GM18909 (cell line): ENCODE data around the gene SCYGR2.
A peak's percentile ranks its signal among the peaks of the same experiment; 100 is the strongest.

Experiments
- ATAC-seq: cut with Tn5 transposase; IDR thresholded peaks from one replicate; pipeline ENCODE4 v1.9.1; 2021; ENCODE audit warnings: mild to moderate bottlenecking; ENCODE audit not compliant: unreplicated experiment, poor library complexity

The SCYGR2 gene

DNA sequence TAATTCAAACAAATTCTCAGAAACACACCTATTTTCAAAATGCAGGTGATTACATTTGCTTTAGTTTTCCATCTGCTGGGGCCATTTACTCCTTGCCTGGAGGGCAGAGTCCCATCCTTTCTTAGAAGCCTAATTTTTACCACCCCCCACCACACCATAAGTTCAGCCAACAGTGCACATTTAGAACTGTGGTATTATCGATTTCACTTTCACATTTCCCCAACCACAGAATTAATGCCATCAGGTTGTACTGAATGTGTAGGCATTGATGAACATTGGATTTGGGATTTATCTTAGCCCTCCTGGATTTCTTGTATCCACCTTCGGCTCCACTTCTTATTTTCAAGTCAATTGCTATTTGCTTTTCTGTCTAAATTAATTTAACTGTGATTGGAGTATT, 11.4 kb downstream of the SCYGR2 start:
- no peak for ATAC-seq

DNA sequence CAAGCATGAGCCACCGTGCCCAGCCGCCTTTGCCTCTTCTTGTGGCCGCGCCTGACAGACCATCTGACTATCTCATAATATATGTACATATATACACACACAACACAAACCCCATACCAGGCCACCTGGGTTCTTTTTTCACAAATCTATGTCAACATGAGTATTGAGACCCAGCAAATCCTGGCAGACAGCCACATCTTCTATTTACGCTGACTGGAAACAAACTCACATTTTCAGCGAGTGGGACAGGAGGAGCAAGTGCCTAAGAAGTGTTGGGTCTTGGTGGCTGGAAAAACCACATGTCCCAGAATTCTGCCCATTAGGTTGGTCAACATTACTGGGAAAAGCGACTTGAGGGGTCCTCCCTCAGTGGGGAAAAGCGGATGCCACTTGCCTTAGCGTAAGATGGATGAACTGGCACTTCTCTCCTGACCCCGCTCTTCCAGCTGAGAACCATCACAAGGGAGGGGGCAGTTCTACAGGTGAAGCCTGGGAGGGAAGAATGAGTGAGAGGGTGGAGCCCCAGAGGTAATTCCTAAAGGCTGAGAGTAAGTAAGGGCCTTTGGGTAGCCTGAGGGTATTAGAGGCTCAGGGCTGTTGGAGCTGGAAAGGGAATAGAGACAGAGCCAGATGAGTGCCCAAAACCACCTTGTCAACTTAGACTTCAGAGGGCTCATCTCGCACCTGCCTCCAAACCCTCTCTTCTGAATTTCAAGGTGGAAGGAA, 14.0 kb downstream of the SCYGR2 start:
- no peak for ATAC-seq

DNA sequence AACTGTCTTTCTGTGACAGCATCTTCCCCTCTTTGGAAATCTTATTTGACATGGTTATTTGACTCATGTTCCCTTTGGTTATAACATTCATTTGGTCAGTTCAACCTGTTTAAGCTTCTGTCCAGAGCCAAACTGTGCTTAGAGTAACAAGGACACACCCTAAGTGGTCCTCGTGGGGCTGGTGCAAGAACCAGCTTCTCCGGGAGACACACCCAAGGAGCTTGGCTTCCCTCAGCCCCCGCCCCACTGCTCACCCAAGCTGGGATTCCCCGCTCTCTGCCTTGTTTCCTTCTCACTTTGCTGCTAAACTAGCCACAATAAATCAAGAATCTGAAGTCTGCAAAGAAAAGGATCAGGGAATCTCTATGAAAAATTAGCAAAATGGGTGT, 14.6 kb downstream of the SCYGR2 start:
- ATAC-seq: no peak

DNA sequence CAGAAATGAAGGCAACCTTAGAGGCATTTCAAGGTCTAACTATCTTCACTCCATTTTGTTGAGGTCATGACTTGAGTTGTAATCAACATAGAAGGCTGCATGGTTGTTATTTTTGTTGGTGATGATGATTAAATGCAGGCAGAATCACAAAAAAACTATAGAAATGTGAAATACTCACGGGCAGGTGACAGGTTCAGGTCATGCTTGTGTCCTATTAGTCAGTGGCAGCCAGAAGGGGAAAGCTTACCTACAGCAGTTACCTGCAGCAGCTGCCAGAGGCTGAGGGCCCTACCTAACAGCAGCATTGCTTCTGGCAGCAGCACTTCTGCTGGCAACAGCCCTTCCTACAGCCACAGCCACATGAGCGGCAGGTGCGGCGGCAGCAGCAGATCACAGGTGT, 15.6 kb downstream of the SCYGR2 start:
- no peak for ATAC-seq

DNA sequence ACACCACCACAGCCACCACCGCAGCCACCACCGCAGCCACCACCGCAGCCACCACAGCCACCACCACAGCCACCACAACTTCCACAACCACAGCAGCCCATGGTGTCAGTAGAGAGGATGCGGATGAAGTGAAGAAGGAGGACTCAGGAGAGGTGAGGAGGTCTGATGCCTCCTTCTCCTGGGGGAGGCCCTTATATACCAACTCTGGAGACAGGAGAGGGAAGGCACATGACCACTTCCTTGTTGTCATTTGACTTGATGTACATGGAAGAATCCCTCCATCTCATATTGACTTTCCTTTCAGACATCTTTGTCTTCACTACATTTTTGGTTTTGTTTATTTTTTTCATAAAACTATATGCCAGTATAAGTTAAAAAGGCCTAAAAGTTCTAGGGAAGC, 16.0 kb downstream of the SCYGR2 start, which contains the start of gene SCYGR3:
Gene SCYGR3, minus strand, starts transcription at position 101 of the 400 bp plus-strand sequence. Its CDS starts 0 bp downstream, at position 101.
- ATAC-seq: no peak

DNA sequence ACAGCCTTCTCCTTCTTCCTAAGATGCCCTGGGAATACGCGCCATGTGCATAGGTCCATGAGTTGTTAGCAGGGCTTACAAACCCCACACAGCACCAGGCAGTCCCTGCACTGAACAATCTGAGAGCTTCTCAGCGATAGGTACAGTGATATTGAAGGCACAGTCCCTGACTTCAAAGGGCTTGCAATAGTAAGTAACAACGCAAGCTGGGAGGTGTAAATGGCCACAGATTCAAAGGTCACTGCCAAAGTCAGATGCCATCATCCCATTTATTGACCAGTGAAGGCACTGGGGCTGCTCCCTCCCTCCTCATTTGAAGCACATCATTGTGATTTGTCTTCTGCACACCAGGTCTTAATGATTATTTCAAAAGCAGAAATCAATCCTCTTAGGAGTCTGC, 16.5 kb downstream of the SCYGR2 start:
- ATAC-seq: no peak

DNA sequence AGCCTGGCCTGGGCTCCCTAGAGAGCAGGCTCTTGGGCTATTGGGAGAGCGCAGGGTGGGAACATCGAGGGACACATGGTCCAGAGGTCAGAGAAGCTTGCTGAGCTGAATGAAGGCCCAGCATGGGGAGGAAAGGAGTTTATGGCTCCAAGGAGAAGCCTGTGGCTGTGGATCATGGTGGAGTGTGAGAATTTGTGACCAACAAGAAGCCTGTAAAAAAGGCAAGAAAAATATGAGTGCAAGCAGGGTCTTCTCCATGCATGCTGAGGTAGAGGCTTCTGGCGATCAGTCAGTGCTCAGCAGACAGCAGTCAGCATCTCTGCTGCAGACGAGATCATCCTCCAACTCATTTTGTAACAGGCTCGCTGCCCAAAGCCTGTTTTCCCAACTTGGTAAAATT, 17.2 kb downstream of the SCYGR2 start:
- ATAC-seq: no peak

DNA sequence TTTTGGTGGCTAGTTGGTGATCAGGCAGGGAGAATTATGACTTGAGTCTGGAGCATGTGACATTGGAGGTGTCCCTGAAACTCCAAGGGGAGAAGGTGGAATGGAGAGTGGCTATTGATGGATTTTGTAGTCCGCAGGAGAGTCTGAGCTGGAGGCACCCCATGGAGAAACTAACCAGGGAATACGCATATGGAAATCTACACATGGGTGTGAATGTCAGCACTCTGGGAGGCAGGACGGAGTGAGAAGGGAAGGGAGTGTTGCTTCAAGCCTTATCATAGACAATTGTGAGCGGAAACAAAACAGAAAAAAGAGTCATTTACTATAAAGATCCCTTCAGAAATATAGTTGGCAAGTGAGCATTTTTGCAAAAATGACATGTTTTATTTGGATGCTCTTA, 17.9 kb downstream of the SCYGR2 start:
- no peak for ATAC-seq

DNA sequence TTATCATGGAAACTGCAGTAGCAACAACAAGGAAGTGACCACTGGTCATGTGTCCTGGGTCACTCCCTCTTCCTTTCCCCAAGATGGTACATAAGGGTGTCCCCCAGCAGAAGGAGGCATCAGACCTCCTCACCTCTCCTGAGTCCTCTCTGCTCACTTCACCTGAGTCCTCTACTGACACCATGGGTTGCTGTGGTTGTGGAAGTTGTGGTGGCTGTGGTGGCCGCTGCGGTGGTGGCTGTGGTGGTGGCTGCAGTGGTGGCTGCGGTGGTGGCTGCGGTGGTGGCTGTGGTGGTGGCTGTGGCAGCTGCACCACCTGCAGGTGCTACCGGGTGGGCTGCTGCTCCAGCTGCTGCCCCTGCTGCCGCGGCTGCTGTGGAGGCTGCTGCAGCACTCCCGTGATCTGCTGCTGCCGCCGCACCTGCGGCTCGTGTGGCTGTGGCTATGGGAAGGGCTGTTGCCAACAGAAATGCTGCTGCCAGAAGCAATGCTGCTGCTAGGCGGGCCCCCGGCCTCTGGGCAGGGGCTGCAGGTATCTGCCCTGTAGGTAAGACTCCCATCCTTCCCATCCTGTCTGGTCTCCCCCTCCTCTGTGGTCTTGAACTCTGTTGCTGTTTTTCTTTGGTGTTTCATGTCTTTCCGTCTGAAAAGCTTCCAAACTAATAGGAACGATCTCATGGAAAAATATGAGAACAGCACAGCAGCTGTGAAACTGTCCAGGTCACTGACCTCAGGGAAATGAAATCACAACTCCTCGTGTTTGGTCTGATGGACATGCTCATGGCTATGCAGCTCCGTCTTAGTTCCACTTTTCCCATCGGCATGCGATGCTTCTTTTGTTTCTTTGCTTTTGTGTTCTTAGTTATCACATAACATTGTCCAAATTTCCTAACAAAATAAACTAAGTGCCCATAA, 18.9 kb downstream of the SCYGR2 start, which contains the start of gene SCYGR4:
Gene SCYGR4, plus strand, starts transcription at position 183 of the 915 bp plus-strand sequence. Its CDS starts 0 bp downstream, at position 183.
- ATAC-seq: no peak

DNA sequence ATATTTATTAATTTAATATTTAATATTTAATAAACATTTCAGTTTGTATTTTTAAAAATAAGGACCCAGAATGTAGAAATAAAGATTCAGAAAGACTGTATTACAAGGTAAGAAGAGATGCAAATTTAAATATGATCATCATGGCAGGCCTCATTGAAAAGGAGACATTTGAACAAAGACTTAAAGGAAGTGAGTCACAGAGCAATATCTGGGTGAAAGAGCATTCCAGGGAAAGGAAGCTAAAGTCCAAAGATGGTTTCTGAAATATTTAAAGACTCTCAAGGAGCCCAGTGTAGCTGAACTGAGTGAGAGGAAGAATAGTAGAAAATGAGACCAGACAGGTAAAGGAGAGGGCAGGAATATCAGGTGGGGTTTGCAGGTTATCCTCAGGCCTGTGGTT, 24.5 kb downstream of the SCYGR2 start:
- no peak for ATAC-seq

DNA sequence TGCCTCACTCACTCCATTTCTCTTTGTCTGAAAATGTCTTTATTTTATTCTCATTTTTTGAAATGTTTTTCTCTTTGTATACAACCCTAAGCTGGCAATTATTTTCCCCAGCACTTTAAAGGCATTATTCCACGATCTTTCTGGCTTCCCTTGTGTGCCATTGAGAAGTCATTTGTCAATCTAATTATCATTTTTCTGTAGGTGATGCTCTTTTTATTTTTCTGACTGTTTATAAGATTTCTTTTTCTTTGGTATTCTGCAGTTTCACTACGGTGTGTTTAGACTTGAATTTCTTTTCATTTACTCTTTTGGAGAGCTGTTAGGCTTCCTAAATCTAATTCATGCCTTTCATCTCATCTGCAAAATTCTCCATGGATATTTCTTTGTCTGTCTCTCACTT, 26.7 kb downstream of the SCYGR2 start:
- no peak for ATAC-seq

DNA sequence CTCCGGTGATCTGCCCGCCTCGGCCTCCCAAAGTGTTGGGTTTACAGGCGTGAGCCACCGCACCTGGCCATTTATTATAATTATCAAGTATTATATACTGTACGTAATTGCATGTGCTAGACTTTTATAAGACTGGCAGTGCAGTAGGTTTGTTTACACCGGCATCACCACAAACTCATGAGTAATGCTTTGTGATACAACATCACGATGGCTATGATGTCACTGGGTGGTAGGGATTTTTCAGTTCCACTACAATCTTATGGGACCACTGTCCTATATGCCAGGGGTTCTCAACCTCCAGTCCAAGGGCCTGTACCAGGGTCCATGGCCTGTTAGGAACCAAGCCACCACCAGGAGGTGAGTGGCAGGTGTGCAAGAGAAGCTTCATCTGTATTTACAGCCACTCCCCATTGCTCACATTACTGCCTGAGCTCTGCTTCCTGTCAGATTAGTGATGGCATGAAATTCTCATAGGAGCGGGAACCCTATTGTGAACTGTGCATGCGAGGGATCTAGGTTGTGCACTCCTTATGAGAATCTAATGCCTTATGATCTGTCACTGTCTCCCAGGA, 28.0 kb downstream of the SCYGR2 start:
- ATAC-seq: no peak

DNA sequence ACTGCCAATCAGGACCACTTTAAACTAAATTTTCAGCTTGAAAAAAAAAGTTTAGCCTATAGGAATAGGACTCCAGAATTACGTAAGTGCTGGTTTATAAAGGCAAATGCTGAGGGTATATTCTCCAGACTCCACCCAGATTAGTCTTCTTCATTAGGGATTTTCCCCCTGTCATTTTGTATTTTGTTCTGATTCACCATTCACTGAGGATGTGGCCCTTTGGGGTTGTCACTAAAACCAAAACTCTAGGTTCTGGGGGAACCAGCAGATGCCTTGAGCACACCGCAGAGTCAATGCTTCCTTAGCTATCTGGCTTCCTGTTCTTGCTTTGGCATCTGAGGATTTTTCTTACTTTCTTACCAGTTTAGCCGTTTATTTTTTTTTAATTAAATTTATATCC, 29.1 kb downstream of the SCYGR2 start:
- ATAC-seq: peak; percentile 96

DNA sequence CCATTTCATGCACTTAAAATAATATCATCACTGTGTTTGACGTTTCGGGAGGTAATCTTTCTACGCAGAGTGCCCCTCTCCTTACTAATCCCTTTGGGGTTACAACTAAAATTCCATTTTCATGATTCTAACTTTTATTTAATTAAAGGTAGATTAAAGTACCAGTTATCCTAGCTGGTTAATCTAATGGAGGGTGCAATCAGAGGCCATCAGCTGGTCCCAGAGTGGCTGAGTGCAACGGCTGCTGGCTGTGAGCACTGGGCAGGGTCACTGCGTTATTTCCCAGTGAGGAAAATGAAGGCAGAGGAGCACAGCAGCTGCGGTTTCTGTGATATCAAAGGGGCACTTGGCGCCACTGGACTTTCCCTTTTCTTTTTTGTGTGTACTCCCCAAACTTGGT, 30.7 kb downstream of the SCYGR2 start:
- no peak for ATAC-seq

DNA sequence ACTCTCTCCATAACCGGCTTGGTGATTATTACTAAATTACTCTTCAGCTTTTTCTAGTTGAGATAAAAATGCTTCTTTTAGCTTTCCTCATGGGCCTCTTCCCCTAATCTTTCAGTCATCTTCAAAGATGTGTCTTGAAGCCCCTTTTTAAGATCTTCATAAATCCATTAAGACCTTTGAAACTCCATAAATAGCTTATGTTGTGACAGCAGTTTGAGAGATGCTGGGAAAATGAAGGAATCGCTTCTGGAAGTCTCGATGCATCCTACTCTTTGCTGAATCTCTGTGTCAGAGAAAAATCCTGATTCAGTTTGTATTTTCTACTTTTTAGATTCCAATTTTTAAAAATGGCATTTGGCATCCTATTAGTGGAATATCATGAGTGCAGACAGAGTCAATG, 31.6 kb downstream of the SCYGR2 start:
- ATAC-seq: no peak

DNA sequence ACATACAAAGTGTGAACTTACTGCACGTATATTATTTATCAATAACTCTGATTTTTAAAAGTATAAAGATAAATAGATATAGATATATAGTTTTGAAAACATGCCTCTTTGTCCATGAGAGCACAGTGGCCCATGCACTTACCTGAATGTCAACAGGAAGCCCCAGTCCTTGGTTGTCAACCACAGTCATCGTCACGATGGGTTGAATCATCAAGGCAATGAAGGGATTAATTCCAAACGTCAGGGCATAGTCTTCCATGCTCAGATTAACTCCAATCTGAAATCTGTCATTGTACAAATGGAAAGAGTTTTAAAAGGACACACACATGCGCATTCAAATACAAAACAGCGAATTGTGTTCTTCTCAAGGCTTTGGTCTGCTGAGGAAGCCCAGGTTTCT, 34.1 kb downstream of the SCYGR2 start:
- ATAC-seq: no peak

DNA sequence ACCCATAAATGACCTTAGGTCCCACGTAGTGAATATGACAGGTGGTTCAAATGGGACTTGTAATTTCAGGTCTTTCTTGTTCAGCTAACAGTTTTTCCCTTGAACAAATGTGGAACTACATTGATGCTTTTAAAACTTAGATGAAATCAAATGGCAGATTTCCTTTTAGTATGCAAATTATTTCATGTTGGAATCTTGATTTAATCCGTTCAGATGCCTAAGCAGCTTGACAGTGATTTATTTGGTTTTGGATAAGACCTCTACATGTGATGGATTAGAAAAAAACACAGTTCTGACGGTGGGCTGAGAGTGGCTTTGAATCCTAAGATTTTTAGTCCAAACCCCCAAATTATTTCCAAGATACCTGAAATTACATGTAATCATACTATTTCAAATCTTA, 35.5 kb downstream of the SCYGR2 start:
- no peak for ATAC-seq

DNA sequence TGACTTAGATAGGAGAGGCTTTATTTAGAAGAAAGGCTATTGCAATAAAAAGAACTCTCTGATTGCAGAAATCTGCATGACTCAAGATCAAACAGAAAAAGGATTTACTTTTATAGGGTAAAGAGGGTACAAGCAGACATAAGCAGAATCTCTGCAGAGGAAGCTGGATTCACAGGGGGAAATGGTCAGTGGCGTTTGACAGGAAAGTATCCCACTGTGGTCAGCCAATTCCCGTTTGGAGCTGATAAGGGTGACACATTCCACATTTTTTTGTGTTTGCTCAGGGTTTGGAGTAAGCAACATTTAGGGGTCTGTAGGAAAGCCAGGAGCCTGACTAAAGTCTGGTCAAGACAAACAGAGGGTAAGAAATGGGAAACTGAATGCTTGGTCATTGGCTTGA, 44.0 kb downstream of the SCYGR2 start:
- ATAC-seq: no peak

DNA sequence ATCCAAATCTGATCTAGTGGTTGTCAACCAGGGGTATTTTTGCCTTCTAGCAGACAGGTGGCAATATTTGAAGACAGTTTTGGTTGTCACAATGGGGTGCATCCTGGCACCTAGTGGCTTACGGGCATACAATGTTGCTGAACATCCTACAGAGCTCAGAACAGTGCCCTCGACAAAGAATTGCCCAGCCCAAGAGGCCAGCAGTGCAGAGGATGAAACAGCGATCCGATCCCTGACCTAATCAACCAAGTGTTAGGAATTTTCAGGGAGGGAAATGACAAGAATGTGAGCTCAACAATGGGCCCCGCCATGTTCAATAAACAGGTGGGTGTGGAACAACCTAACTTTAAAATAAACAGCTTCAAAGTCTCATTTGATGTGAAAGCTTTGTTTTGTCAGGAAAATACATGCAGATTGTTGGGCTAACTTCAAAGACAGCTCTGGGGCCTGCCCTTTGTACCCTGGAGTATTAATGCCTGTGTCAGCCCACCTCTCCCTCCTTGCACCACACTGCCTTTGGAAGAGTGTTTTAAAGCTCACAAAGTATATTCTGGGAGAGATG, 45.4 kb downstream of the SCYGR2 start:
- no peak for ATAC-seq
